ENCODE measurements around the gene PAX3.

GRCh38 chr2:222287862-222288479 is 10.8 kb downstream of the PAX3 start:
- TF ChIP-seq FOXA1 (IDR thresholded peaks at IDR 0.05) = no peak
- TF ChIP-seq ELF4 (IDR thresholded peaks at IDR 0.05) = no peak
- TF ChIP-seq PKNOX1 (IDR thresholded peaks at IDR 0.05) = no peak
- TF ChIP-seq FOXM1 (IDR thresholded peaks at IDR 0.05; ENCODE audit: borderline replicate concordance) = no peak
- TF ChIP-seq BHLHE40 (IDR thresholded peaks at IDR 0.05; ENCODE audit: borderline replicate concordance) = no peak
- no peak for TF ChIP-seq ARNT (IDR thresholded peaks at IDR 0.05)
- no peak for TF ChIP-seq FOXK2 (IDR thresholded peaks at IDR 0.05)
- no peak for TF ChIP-seq LEF1 (IDR thresholded peaks at IDR 0.05; ENCODE audit: borderline replicate concordance)
- TF ChIP-seq SUZ12 (IDR thresholded peaks at IDR 0.05) = no peak
- no peak for TF ChIP-seq SP1 (IDR thresholded peaks at IDR 0.05)
- TF ChIP-seq TARDBP (IDR thresholded peaks at IDR 0.05) = no peak
- no peak for TF ChIP-seq NFRKB (IDR thresholded peaks at IDR 0.05)
